H1 (cell line): ENCODE data around the gene MMEL1. TPM values are rescaled to one million over a fixed set of nuclear protein-coding genes. Genes with fewer than 3 reads are reported as not detected.
A peak's percentile ranks its signal among the peaks of the same experiment; 100 is the strongest.

ENCODE experiments used
- CREB1 ChIP-seq: IDR thresholded peaks from 2 replicates; pipeline ENCODE4 v1.6.1; 2012; ENCODE audit warnings: inconsistent platforms
- PHF8 ChIP-seq: fragments of 200-600 bp; sonication (generic); conservative IDR thresholded peaks from 2 replicates; pipeline ENCODE4 v1.7.1; 2012; ENCODE audit warnings: low read depth, mild to moderate bottlenecking, inconsistent platforms, low read length, moderate library complexity
- POLR2AphosphoS5 ChIP-seq: IDR thresholded peaks from 2 replicates; pipeline ENCODE4 v1.6.1; 2011; ENCODE audit warnings: low read depth, low read length
- RBBP5 ChIP-seq: IDR thresholded peaks from 2 replicates; pipeline ENCODE4 v1.7.1; 2012; ENCODE audit warnings: low read depth, mild to moderate bottlenecking, inconsistent platforms, low read length, moderate library complexity, borderline replicate concordance
- RFX5 ChIP-seq: IDR thresholded peaks from 2 replicates; pipeline ENCODE4 v1.6.1; 2011; ENCODE audit warnings: low read depth, low read length, improper control_type of control experiment, borderline replicate concordance
- SP1 ChIP-seq: IDR thresholded peaks from 2 replicates; pipeline ENCODE4 v1.6.1; 2011; ENCODE audit warnings: low read depth, low read length
- TAF1 ChIP-seq: IDR thresholded peaks from 2 replicates; pipeline ENCODE4 v1.6.1; 2011; ENCODE audit warnings: mild to moderate bottlenecking, low read depth, low read length
- TBP ChIP-seq: IDR thresholded peaks from 2 replicates; pipeline ENCODE4 v1.6.1; 2011; ENCODE audit warnings: low read depth, low read length, improper control_type of control experiment
- ZNF274 ChIP-seq: IDR thresholded peaks from 2 replicates; pipeline ENCODE4 v1.7.0; 2012; ENCODE audit warnings: low read length, borderline replicate concordance; ENCODE audit errors: extremely low read depth
- polyA plus RNA-seq, 7 experiments: library from polyadenylated mRNA; depleted of rRNA in 3 of 7; stranded (reverse) in 5 of 7; unstranded in 2 of 7; fragments of >200 nt in 5 of 7; fragments of 200-250 nt in 2 of 7; gene quantifications; 1 replicate in 5 of 7; 2 replicates in 1 of 7; 4 replicates in 1 of 7; pipeline versions ENCODE4 v1.2.1 to v1.2.3, GENCODE V29; 2011 to 2013; ENCODE audit warnings: missing spikeins in 2 of 7, mixed read lengths in 2 of 7
- total RNA-seq: library from RNA; stranded (reverse); fragmentation: NEBNext Ultra II Directional; extraction: Animal tissue kit (Norgen Biotek cat#: 25700); gene quantifications from 2 replicates; pipeline ENCODE4 v1.2.1, GENCODE V29; 2021
- TF ChIP-seq, protein P1 (sequence below): IDR thresholded peaks from 2 replicates; pipeline ENCODE4 v1.6.1; 2012; ENCODE audit warnings: inconsistent platforms
- TF ChIP-seq, protein P2 (sequence below): IDR thresholded peaks from 2 replicates; pipeline ENCODE4 v1.6.1; 2011; ENCODE audit warnings: low read length, improper control_type of control experiment

MMEL1 gene
- total and polyA plus RNA-seq, 2 of the 8 experiments (the other 6 are each of a cell fraction or from before 2014, with no cell fraction given): 0.91 to 1.7 TPM

DNA sequence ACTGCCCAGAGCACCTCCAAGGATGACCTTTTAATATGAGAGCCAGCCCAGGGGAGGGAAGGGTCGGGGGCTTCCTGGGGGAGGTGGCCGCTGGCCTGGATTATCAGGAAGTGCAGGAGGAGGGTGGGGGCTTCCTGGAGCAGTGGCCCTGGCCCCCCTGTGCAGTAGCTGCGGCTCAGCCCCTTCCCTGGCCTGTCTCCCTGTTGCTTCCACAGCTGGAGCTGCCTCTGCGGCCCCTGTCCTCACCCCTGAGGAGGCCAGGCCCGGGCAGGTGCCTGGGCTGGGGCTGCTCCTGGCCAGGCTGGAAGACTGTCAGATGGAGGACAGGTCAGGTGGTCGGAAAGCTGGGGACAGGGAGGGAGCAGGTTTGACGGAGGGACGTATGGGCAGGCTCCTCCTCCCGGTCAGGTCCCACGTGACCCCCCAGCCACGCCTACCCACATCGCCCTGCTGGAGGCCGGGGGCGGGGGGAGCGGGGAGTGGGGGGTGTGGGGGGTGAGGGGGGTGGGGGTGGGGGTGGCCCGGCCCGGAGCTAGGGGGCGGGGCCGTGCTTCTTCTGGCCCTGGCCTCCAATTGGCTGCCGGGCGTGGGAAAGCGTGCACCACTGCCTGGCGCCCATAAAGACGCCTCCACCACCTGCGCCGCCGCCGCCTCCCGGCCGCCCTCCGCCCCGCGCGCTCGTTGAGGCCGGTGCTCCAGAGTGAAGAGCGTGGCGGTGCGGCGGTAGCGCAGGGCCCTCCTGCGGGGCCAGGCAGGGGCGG is 86.9 kb downstream of the MMEL1 start (continued):
- TF ChIP-seq PHF8: peak; percentile 56; the same call in 1 of the 2 replicates
- no peak for TF ChIP-seq ZNF274
- TF ChIP-seq, protein P1, sequence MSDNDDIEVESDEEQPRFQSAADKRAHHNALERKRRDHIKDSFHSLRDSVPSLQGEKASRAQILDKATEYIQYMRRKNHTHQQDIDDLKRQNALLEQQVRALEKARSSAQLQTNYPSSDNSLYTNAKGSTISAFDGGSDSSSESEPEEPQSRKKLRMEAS: peak; percentile 54; the same call in 1 of the 2 replicates
- no peak for TF ChIP-seq RFX5
- TF ChIP-seq RBBP5: 0 out of 2 replicates have a peak, but pooled peaks have one; percentile 29
- TF ChIP-seq TBP: peak; percentile 70; the same call in 1 of the 2 replicates
- 0 out of 2 replicates have a peak, but pooled peaks have one; percentile 42 for TF ChIP-seq CREB1
- TF ChIP-seq SP1: 0 out of 2 replicates have a peak, but pooled peaks have one; percentile 12
- 0 out of 2 replicates have a peak, but pooled peaks have one; percentile 29 for TF ChIP-seq TAF1
- TF ChIP-seq, protein P2, sequence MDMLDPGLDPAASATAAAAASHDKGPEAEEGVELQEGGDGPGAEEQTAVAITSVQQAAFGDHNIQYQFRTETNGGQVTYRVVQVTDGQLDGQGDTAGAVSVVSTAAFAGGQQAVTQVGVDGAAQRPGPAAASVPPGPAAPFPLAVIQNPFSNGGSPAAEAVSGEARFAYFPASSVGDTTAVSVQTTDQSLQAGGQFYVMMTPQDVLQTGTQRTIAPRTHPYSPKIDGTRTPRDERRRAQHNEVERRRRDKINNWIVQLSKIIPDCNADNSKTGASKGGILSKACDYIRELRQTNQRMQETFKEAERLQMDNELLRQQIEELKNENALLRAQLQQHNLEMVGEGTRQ: peak; percentile 92
- TF ChIP-seq POLR2AphosphoS5: 0 out of 2 replicates have a peak, but pooled peaks have one; percentile 33
